Activated CD8-positive, alpha-beta memory T cell treated with anti-CD3 and anti-CD28 coated beads, Interleukin-2, amount 50 U/mL, for 24 hours (primary cell): ENCODE measurements around the gene COQ7.

ENCODE experiments used
- DNase-seq: peaks from one replicate; pipeline ENCODE4 v3.0.0-alpha.2; 2020; ENCODE audit errors: extremely low read depth

COQ7 gene

DNA sequence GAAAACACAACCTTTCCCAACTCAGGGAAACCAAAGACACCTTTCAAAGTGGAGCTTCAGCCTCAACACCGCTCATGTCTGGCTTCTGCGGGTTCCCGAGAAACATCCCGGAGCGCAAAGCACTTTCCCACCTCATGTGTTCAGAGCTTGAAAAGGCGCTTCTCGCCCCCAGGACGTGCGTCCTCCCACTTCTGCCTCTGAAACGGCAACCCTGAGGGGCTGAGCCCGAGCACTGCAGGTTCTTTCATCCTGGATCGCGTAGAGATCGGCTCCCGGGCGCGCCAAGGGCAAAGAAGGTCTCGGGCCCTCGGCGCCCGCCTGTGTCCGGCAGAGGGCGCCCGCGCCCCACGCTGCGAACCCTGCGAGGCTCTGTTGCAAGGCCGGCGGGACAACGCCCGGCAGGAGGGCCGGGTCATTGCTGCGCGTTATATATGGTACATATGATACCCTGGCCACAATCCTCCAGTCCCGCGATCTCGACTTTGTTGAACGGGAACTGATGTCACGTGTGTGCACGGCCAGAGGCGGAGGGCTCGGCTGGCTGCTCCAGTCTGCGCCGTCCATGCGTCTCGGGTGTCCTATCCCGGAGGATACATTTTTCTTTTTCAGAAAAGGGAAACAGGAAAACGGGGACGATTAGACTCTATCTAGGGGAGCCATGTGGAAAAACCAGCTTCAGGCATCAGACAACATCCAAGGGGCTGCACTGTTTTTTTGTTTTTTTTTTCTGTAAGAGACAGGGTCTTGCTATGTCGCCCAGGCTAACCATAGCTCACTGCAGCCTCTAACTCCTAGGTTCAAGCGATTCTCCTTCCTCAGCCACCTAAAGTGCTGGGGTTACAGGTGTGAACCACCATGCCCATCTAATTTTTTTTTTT lies 19.1 kb downstream of the COQ7 start:
- DNase-seq, result peak; percentile 42

DNA sequence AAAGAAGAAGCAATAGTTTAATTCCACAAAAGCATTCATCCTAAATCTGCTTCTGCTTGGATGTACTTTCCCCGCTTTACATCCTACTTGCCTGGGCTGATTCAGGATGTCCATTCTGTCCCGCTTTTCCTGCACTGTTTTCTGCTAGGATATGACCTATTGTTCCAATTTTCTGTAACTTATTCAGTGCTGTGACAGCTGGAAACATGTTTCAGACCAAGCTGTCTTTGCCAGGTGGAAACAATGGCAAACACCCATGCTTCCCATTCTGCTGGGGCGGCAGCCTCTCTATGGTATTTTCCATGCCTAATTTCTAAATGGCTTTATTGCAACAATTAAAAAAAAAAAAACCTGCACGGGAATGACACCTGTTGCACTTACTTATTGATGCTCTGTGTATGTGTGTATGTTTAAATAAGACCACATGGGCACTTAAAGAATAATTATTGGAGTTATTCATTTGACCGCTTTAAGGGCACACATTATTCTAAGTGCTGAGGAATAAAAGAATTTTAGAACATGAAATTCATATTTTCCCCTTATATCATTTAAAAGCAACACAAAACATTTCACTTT lies 21.0 kb downstream of the COQ7 start:
- DNase-seq, result no peak

DNA sequence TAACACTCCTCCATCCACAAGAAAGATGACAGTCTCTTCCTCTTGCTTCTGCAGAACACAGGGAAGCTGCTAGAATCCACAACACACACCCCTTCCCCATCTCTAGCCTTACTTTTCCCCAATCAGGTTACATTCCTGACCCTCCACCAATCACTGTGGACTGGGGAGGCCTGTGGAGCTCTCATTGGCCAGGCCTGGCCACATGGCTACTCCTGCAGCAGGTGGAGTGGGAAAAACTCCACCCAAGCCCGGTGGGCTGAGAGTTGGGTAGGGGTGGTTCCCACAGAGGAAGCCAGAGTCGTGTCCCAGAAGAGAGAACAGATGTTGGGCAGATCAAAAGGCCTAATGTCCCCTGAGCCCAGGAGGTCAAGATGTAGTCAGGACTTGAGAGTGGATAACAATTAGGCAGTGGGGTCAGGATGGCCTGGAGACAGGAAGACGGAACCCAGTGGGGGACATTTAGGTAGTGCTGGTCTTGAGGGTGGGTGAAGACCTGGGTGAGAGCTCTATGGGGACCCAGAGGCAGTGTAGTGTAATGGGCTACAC lies 22.1 kb downstream of the COQ7 start:
- DNase-seq, result no peak

DNA sequence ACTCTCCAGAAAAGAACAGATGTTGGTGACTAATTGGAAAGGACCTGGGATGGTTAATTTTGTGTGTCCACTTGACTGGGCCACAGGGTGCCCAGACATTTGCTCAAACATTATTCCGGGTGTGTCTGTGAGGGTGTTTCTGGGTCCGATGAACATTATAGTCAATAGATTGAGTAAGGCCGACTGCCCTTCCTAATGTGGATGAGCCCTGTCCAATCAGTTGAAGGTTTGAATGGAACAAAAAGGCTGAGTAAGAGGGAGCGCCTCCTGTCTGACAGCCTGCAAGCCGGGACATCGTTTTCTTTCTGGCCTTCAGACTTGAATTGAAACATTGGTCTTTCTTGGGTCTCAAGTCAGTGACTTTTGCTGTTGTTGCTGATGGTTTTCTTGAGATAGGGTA lies 23.5 kb downstream of the COQ7 start:
- DNase-seq, result no peak

DNA sequence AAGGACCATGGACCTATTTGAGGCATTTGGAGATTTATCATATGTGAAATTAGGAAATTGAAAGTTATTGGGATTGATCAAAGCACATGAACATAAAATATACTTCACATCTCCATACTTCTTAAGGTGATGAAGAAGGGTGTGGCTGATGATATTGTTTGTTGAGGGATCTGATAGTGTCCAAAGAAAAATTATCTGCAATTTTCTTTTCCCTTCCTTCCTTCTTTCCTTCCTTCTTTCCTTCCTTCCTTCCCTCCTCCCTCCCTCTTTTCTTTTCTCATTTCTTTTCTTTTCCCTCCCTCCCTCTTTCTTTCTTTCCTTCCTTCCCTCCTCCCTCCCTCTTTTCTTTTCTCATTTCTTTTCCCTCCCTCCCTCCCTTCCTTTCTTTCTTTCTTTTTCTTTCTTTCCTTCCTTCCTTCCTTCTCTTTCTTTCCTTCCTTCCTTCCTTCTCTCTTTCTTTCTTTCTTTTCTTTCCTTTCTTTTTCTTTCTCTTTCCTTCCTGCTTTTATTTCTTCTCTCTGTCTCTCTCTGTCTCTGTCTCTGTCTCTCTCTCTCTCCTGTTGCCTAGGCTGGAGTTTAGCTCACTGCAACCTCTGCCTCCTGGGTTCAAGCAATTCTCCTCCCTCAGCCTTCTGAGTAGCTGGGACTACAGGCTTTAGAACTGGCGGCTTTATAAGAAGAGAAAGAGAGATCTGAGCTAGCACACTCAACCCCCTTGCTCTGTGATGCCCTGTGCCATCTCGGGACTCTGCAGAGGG lies 25.4 kb downstream of the COQ7 start:
- DNase-seq, result no peak

DNA sequence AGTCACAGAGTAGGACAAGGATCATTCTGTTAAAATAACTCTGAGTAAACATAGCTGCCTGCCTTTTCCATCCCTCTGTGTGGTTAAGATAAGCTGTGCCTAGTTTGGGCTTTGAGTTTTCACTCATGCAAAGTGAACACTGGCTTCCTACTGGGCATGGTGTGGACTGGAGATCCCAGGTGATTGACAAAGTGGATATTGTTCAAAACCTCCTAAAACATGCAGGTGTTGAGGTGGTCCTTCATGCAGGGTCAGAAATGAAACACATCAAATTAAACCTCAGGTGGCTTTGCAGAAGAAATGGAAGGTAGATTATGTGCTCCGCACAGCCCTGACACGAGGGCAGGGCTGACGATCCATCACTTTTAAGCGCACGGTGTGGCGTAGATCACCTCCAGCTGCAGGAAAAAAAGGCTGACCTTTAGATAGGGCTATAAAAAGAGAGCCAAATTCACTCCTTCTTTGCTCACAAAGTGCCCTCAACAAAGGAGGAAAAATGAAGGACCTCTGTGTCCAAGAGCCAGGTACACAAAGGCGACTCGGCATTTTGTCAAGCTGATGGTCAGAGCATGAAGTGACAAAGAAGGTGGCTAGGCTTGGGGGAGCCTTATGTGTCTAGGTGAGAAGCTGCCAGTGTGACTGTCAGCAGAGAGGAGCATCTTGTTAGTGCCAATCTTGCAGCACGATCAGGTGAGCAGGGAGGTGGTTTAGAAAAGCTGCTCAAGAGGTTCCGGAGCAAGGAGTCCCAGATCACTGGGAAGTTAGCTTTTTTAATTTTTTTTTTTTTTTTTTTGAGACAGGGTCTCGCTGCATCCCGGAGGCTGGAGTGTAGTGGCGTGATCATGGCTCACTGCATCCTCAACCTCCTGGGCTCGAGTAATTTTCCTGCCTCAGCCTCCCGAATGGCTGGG lies 26.5 kb downstream of the COQ7 start:
- DNase-seq, result no peak

DNA sequence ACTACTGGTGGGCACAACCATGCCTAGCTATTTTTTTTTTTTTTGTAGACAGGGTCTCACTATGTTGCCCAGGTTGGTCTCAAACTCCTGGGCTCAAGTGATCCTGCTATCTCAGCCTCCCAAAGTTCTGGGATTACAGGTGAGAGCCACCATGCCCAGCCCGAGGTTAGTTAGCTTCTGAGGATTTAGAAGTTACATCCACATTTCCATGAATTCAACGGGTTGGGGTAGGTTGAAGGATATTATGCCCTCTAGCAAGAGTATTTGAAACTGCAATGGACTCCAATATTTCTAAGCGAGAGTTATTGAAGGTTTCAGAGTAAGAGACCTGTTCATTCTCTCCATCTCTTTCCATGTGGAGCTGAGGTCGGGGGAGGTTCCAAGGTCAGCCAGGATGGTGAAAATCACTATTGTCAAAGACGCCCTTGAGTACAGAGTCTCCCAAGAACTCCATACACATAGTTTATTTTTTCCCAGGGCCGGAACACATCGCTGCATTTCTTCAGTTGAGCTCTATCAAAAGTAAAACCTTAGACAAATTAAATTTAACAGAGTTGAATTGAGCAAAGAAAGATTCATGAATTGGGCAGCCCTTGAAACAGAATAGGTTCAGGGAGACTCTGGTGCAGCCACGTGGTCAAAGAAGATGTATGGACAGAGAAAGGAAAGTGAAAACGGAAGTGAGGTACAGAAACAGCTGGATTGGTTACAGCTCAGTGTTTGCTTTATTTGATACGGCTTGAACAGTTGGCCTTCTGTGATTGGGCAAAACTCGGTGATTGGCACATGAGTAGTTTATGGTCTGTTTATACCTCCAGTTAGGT lies 27.3 kb downstream of the COQ7 start:
- no peak for DNase-seq

DNA sequence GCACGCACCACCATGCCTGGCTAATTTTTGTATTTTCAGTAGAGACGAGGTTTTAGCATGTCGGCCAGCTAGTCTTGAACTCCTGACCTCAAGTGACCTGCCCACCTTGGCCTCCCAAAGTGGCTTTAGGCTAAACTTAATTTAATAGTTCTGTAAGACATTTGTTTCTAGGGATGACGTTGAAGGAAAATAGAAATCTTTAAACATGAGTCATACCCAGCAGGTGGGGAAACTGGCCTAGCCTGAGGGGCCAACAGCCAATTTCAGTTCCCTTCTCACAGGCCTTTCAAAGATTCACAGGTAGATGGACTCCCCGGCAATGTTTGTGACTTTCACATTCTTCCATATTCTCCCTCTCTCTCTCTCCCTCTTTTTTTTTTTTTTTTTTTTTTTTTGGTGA lies 28.2 kb downstream of the COQ7 start:
- DNase-seq, result no peak

DNA sequence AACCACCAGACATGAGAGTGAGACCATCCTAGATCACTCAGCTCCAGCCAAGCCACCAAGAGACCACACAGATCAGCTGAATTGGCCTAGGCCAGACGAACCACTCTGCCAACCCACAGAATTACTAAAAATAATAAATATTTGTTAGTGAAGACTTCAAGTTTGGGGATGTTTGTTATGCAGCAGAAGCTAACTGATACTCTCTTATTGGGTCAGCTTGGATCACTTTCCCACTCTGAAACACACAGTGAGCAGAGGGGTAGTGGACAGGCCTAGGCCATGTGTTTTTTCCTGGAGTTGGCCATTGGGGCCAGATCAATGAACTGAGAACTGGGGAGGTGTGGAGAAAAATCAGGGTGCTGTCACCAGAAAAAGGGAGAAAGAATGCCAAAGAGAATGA lies 30.8 kb downstream of the COQ7 start:
- DNase-seq, result no peak

DNA sequence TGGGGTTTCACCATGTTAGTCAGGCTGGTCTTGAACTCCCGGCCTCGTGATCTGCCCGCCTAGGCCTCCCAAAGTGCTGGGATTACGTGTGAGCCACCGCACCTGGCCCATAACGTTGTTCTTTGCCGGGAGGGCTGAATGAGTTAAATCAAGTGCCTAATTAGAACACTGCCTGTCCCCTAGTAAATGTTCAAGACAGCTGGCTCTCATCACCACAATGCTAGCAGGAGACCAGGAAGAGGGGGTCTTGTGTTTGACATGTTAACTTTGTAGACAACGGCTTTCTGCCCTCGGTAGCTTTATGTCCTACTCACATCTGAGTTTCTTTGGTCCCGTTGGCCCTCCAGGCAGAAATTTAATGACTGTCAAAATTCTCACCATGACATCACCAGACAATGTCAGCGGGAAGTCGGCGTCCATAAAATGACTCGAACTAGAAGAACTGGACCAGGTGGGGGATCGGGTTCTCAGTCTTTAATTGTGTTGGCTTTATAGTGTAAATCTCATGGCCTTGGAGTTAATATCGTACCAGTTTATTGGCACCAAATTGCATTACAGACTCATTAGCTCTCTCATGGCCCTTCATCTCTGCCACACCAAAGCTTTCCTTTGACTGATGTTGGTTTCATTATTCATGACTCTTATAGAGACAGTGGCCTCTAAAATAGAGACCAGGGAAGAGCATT lies 34.9 kb downstream of the COQ7 start:
- no peak for DNase-seq

DNA sequence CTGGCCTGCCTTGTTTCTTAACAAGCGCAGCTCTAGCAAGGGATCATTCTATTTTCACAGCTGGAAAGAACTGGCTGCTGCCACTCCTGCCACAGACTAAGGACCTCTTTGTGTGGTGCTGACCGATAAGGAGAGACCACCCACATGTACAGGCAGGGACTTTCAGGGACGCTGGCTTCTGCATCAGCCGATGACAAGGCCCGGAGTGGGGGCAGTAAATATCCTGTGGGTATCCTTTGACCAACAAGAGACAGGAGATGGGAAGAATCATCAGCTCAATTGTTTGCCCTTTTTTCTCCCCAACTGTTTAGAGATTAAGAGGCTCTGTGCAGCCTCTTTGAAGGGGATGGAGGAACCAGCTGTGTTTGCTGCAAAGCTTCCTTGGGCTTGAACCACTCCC lies 37.2 kb downstream of the COQ7 start:
- no peak for DNase-seq

DNA sequence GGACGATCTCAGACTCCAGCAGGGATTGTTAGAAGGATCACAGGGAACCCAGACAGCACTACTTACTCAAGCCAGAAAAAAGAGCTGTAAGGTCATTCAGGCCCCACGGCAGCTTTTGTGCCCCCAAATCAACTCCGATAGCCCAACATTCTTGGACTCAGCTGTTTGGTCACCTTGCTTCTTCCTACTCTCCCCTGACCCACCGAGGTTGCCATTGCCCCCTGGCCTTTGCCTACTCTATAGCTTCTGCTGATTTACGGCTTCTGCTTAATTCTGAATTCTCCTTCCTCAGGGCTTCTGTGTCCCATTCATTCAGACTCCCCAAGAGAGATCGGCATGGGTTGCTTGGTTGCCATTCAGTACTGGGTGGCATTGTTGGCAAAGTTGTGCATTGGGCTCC lies 37.7 kb downstream of the COQ7 start:
- no peak for DNase-seq

DNA sequence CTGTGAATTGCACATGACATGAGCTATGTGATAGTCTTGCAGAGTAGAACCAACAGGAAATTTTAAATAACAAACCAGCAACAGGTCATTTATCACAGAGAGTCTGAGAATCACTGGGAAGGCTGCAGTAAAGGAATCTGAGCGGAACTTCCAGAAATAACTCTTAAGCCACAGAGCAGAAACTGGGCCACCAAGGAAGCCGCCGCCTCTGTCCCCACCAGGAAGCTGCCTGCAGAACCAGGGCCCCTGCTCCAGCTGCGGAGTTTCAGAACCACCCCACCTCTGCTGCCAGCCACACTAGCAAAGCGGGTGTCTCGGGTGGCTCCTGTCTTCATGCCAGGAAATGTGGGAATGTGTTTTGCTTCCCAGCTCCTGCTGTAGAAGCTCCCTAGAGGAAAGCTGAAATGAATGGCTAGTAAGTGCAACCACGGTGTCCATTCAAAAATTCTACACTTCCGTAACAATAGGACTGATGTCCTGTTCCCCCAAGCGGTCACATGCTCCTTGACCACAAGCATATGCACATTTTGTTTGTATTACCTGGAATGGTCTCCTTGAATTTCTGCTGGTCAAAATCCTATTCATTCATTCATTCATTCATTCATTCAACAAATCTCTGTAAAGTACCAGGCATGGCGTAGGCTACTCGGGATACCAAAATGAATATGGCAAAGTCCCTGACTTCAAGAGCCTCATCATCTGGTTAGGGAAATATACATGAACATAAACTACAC lies 38.6 kb downstream of the COQ7 start:
- DNase-seq, result no peak

DNA sequence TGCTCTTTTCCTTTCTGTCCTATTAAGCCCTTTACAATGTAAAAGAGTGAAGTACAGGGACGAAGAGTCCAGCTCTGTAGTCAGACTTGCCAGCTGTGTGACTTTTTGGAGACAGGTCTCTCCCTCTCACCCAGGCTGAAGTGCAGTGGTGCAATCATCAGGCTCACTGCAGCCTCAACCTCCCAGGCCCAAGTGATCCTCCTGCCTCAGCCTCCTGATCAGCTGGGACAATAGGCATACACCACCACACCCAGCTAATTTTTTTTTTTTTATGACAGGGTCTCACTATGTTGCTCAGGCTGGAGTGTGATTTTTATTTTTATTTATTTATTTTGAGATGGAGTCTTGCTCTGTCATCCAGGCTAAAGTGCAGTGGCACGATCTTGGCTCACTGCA lies 39.2 kb downstream of the COQ7 start:
- no peak for DNase-seq

DNA sequence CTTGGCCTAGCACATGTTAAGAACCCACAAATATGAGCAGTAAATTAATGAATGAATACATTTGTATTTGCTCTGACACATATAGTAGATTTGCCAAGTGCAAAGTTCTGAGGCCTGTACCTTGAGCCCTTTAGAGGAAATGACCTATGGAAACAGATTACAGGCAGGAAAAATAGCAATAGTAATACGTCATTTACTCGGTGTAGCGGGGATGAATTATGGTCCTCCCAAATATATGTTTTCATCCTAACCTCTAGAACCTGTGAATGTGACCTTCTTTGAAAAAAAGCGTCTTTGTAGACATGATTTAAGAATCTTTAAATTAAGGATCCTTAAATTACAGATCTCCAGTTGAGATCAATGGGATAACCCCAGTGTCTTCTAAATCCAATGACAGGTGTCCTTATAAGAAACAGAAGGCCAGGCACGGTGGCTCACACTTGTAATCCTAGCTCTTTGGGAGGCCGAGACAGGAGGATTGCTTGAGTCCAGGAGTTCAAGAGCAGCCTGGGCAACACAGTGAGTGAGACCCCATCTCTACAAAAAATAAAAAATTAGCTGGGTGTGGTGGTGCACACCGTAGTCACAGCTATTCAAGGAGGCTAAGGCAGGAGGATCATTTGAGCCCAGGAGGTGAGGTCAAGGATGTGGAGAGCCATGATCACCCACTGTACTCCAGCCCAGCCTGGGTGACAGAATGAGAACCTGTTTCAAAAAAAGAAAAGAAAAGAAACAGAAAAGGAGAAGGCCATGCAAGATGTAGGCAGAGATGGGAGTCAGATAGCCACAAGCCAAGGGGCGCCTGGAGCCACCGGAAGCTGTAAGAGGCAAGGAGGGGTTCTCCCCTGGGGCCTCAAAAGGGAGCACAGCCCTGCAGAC lies 41.2 kb downstream of the COQ7 start:
- DNase-seq, result no peak

DNA sequence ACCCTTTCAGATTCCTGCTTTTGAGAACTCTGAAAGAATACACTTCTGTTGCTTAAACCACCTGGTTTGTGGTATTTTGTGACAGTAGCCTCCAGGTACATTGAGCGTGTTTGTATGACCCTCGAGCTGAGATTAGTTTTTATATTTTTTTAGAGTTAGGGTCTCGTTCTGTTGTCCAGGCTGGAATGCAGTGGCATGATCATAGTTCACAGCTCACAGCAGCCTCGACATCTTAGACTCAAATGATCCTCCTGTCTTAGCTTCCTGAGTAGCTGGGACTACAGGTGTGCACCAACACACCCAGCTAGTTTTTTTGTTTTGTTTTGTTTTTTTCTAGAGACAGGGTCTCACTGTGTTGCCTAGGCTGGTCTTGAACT lies 41.9 kb downstream of the COQ7 start:
- DNase-seq, result no peak

DNA sequence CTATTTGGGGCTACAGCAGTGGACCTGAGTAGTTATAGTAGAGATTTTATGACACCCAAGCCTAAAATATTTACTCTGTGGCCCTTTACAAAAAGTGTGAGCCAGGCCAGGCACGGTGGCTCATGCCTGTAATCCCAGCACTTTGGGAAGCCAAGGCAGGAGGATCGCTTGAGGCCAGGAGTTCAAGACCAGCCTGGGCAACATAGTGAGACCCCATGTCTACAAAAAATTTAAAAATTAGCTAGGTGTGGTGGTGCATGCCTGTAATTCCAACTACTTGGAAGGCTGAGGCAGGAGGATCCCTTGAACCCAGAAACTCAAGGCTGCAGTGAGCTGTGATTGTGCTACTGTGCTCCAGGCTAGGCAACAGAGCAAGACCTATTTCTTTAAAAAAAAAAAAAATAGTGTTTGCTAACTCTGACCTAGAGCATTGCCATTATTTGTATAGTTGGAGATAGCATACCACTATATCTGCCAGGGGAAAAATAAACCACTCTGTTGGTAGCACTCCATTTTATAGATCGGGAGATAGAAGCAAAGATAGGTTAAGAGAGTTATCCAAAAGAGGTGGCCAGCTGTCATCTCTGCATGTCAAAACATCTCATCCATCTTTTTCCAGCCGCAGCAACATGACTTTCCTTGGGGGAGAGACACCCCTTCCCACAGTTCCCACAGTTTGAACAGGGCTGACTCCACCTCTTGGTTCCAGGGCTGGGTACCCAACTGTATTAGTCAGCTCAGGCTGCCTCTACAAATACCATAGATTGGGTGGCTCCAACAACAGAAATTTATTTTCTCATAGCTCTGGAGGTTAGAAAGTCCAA lies 43.3 kb downstream of the COQ7 start:
- no peak for DNase-seq

DNA sequence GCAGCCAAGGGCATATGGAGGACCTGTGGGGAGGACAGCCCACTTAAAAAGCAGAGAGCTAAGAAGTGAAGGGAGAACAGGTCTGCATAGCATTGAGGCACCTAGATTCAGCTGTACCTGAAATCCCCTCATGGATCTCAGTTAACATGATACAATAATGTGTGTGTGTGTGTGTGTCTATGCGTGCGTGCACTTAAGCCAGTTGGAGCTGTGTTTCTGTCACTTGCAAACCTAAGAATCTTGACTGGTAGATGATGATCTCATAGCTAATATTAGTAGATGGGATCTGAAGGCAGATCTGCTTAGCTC lies 44.6 kb downstream of the COQ7 start:
- DNase-seq, result no peak
